ENCODE results near the gene TUBB4B. TPM values are rescaled to one million over a fixed set of nuclear protein-coding genes. Genes with fewer than 3 reads are reported as not detected.

The TUBB4B gene
- total RNA-seq, 1 experiment from 2014 or later = 714 TPM

GRCh38 chr9:137262909-137263285 lies 21.8 kb downstream of the TUBB4B start:
- H3K27ac ChIP-seq (ENCODE audit: low read depth, low read length, poor library complexity, severe bottlenecking) = no peak overlapping the region
- ChIA-PET CTCF (no interaction called here), POLR2A (ENCODE audit: low non-redundant PET) (no interaction called here)
- TF ChIP-seq CTCF (conservative IDR thresholded peaks at IDR 0.05; ENCODE audit: low read depth, low read length) = no peak
- no peak for TF ChIP-seq EZH2 (IDR thresholded peaks at IDR 0.05; ENCODE audit: borderline replicate concordance, low read depth, low read length, poor library complexity, severe bottlenecking)
- no peaks in the 10 kb centered on the region for H3K4me1 ChIP-seq (ENCODE audit: insufficient read depth, low read length, poor library complexity, severe bottlenecking)
- H3K36me3 ChIP-seq (ENCODE audit: insufficient read depth, low read length, poor library complexity, severe bottlenecking) = peaks cover 33% of the 10 kb centered on the region
- BruUV-seq (replicated peaks) = no TSS peak
- H3K27me3 ChIP-seq (replicated peaks; ENCODE audit: insufficient read depth, low read depth, low read length, poor library complexity) = no peaks in the 10 kb centered on the region
- no peak for DNase-seq (ENCODE audit: low spot score)
- H3K9me3 ChIP-seq (ENCODE audit: low read depth, low read length, poor library complexity, severe bottlenecking) = no peaks in the 10 kb centered on the region
- H3K4me3 ChIP-seq (ENCODE audit: low read depth, low read length, poor library complexity, severe bottlenecking) = no peak overlapping the region
- intact Hi-C loops (cut with micrococcal nuclease; ENCODE audit: unreplicated experiment) = no loop called here

GRCh38 chr9:137263506-137263905 lies 22.4 kb downstream of the TUBB4B start:
- ChIA-PET POLR2A (ENCODE audit: low non-redundant PET) (no interaction called here), CTCF (no interaction called here)
- BruUV-seq (replicated peaks) = no TSS peak
- intact Hi-C loops (cut with micrococcal nuclease; ENCODE audit: unreplicated experiment) = no loop called here
- H3K27ac ChIP-seq (ENCODE audit: low read depth, low read length, poor library complexity, severe bottlenecking) = no peak overlapping the region
- no peak overlapping the region for H3K4me3 ChIP-seq (ENCODE audit: low read depth, low read length, poor library complexity, severe bottlenecking)
- no peak for DNase-seq (ENCODE audit: low spot score)
- no peak for TF ChIP-seq EZH2 (IDR thresholded peaks at IDR 0.05; ENCODE audit: borderline replicate concordance, low read depth, low read length, poor library complexity, severe bottlenecking)
- TF ChIP-seq CTCF (conservative IDR thresholded peaks at IDR 0.05; ENCODE audit: low read depth, low read length) = no peak
- no peaks in the 10 kb centered on the region for H3K4me1 ChIP-seq (ENCODE audit: insufficient read depth, low read length, poor library complexity, severe bottlenecking)
- no peaks in the 10 kb centered on the region for H3K9me3 ChIP-seq (ENCODE audit: low read depth, low read length, poor library complexity, severe bottlenecking)
- no peaks in the 10 kb centered on the region for H3K27me3 ChIP-seq (replicated peaks; ENCODE audit: insufficient read depth, low read depth, low read length, poor library complexity)
- peaks cover 34% of the 10 kb centered on the region for H3K36me3 ChIP-seq (ENCODE audit: insufficient read depth, low read length, poor library complexity, severe bottlenecking)

- intact Hi-C loops (cut with micrococcal nuclease; ENCODE audit: unreplicated experiment) = no loop called here
- DNase-seq (ENCODE audit: low spot score) = no peak
- Histone ChIP-seq H3K4me1 (ENCODE audit: insufficient read depth, low read length, poor library complexity, severe bottlenecking) (no peaks in the 10 kb centered on the region), H3K9me3 (ENCODE audit: low read depth, low read length, poor library complexity, severe bottlenecking) (no peaks in the 10 kb centered on the region), H3K36me3 (ENCODE audit: insufficient read depth, low read length, poor library complexity, severe bottlenecking) (peaks cover 28% of the 10 kb centered on the region), H3K4me3 (ENCODE audit: low read depth, low read length, poor library complexity, severe bottlenecking) (no peak overlapping the region), H3K27me3 (replicated peaks; ENCODE audit: insufficient read depth, low read depth, low read length, poor library complexity) (no peaks in the 10 kb centered on the region), H3K27ac (ENCODE audit: low read depth, low read length, poor library complexity, severe bottlenecking) (no peak overlapping the region)
- TF ChIP-seq EZH2 (IDR thresholded peaks at IDR 0.05; ENCODE audit: borderline replicate concordance, low read depth, low read length, poor library complexity, severe bottlenecking) (no peak), CTCF (conservative IDR thresholded peaks at IDR 0.05; ENCODE audit: low read depth, low read length) (no peak)
- ChIA-PET POLR2A (ENCODE audit: low non-redundant PET) (no interaction called here), CTCF (no interaction called here)
- no TSS peak for BruUV-seq (replicated peaks)
Observed at GRCh38 chr9:137264067-137264466, 23.0 kb downstream of the TUBB4B start.
